ENCODE data around the gene CIART. TPM values are rescaled to one million over a fixed set of nuclear protein-coding genes. Genes with fewer than 3 reads are reported as not detected.

The CIART gene
- total RNA-seq, 4 donors from 2014 or later = 2.9 to 30.3 (median 4.9) TPM; not detected in 1

GRCh38 chr1:150243003-150243402 is 39.4 kb upstream of the CIART start:
- intact Hi-C loops (cut with DNase I; ENCODE audit: low total_unique reads) = no loop called here
- no peak for DNase-seq
- TF ChIP-seq CTCF (IDR thresholded peaks at IDR 0.05) (no peak), POLR2A (IDR thresholded peaks at IDR 0.05) (no peak)

DNA sequence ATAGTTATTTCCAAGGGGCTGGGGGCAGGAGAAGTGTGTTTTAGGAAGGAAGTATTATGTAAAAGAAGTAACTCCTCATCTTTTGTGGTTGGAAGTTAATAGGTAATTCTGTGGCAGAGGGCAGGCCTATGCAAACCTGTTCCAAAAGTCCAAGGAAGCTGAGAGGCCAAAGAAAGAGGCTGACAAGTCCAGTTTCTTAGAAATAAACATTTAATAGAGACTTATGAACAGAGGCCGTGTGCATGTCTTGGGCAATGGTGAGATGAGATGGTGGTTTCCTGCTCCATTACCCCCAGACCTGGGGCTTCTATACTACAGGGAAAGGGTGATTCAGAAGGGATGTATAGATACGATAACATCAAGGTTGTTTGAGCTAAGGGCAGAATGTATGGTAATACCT is 32.4 kb upstream of the CIART start:
- Histone ChIP-seq H3K36me3 (no peaks in the 10 kb centered on the region), H3K27ac (no peak overlapping the region), H3K4me3 (no peak overlapping the region), H3K4me1 (no peaks in the 10 kb centered on the region), H3K27me3 (no peaks in the 10 kb centered on the region), H3K9me3 (no peaks in the 10 kb centered on the region)
- TF ChIP-seq CTCF (IDR thresholded peaks at IDR 0.05) (no peak), POLR2A (IDR thresholded peaks at IDR 0.05) (no peak)
- intact Hi-C loops (cut with DNase I; ENCODE audit: low total_unique reads) = no loop called here
- DNase-seq = no peak

More at GRCh38 chr1:150243003-150243402, 39.4 kb upstream of the CIART start:
- no peaks in the 10 kb centered on the region for H3K9me3 ChIP-seq
- H3K4me3 ChIP-seq = no peak overlapping the region
- H3K27ac ChIP-seq = no peak overlapping the region
- H3K36me3 ChIP-seq = no peaks in the 10 kb centered on the region
- no peaks in the 10 kb centered on the region for H3K27me3 ChIP-seq
- H3K4me1 ChIP-seq = no peaks in the 10 kb centered on the region

DNA sequence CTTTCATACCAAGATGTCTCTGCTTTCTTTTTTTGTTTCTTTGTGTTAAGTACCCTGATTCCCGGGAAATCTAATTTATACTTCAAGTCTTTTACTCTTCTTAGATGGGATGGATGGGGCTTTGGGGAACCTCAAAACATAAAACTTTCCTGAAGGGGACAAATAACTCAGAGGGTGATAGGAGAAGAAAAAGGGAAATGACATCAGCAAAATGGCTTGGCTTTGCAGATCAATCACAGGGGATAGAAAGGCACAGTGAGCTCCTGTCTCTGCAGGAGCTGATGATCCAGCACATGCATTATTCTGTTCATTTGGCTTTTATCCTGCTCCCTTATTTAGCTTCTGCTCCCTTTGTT is 26.2 kb upstream of the CIART start:
- Histone ChIP-seq H3K4me3 (peak overlapping the region in 1 of 2 donors; percentile 17), H3K27ac (peak overlapping the region in 1 of 2 donors; percentile 67)

DNA sequence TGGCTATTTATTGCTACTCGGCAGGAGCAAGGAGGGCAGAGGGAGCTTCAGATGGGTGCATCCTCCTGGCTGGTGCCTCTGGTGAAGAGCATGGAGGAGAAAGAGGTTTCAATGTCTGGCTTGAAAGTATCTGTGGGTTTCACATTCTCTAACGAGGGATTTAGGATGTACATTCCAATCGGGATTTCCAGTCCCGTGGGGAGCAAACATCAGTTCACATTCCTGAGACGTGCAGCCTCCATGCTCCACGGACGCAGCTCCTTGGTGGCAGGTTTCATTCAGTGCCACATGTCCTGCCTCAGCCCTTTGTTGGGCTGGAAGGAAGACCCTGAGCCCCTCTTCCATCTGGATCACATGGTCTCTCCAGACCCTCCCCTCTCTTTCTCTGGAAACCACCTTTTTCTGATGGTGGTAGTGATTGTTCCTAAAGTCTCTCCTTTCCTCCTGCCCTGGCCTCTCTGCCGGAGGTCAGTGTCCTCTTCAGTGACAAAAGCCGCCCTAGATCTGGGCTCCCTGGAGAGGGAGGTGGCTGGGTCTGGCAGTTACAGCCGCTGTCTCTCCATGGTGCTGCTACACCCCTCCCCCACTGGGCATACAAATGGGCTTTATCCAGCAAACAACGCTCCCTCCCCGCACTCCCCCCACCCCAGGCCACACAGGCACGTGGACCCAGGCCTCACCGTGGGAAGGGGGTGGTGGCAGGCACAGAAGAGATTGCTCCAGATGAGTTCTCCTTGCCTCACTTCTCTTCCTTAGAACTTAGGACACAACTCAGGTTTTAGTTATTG is 25.6 kb upstream of the CIART start:
- H3K27me3 ChIP-seq = no peaks in the 10 kb centered on the region
- peaks cover 0 to 8% of the 10 kb centered on the region in 2 donors for H3K4me1 ChIP-seq
- TF ChIP-seq POLR2A (IDR thresholded peaks at IDR 0.05) = no peak
- TF ChIP-seq CTCF (IDR thresholded peaks at IDR 0.05) = no peak
- H3K9me3 ChIP-seq = no peaks in the 10 kb centered on the region
- no peak overlapping the region for H3K27ac ChIP-seq
- H3K36me3 ChIP-seq = no peaks in the 10 kb centered on the region
- H3K4me3 ChIP-seq = no peak overlapping the region
- intact Hi-C loops (cut with DNase I; ENCODE audit: low total_unique reads) = no loop called here
- no peak for DNase-seq

More for the DNA sequence above, 26.2 kb upstream of the CIART start:
- Histone ChIP-seq H3K36me3 (no peaks in the 10 kb centered on the region), H3K9me3 (no peaks in the 10 kb centered on the region), H3K27me3 (no peaks in the 10 kb centered on the region), H3K4me1 (peaks cover 0 to 8% of the 10 kb centered on the region in 2 donors)
- no peak for DNase-seq
- no peak for TF ChIP-seq CTCF (IDR thresholded peaks at IDR 0.05)
- no peak for TF ChIP-seq POLR2A (IDR thresholded peaks at IDR 0.05)
- intact Hi-C loops (cut with DNase I; ENCODE audit: low total_unique reads) = no loop called here

All from uterus (tissue), 4 donors.